Measurements from ENCODE around the gene BMF. TPM values are rescaled to one million over a fixed set of nuclear protein-coding genes. Genes with fewer than 3 reads are reported as not detected.

The BMF gene
- total and polyA plus RNA-seq, 2 experiments from 2014 or later: 15.9 to 41.8 TPM

GRCh38 chr15:40048926-40049475 lies 59.7 kb downstream of the BMF start:
- Histone ChIP-seq H3K4me1 (ENCODE audit: insufficient read depth) (peaks cover 29% of the 10 kb centered on the region), H3K27ac (peak overlapping the region; percentile 8), H3K4me3 (no peak overlapping the region), H2AFZ (no peak overlapping the region), H4K20me1 (ENCODE audit: insufficient read depth, poor library complexity, severe bottlenecking) (no peaks in the 10 kb centered on the region), H3K9me2 (replicated peaks; ENCODE audit: insufficient read depth) (no peaks in the 10 kb centered on the region), H3K4me2 (no peak overlapping the region), H3K36me3 (replicated peaks; ENCODE audit: insufficient read depth, low read depth) (no peaks in the 10 kb centered on the region), H3K27me3 (no peaks in the 10 kb centered on the region), H3K9me3 (ENCODE audit: low read depth) (no peaks in the 10 kb centered on the region), H3K79me2 (no peaks in the 10 kb centered on the region)
- TF ChIP-seq EZH2 (IDR thresholded peaks at IDR 0.05; ENCODE audit: borderline replicate concordance) (no peak), EZH2phosphoT487 (IDR thresholded peaks at IDR 0.05; ENCODE audit: low read depth, severe bottlenecking, unreplicated experiment) (no peak), CTCF (IDR thresholded peaks at IDR 0.05; ENCODE audit: poor library complexity) (no peak)
- DNase-seq (ENCODE audit: low spot score): no peak
- WGBS (ENCODE audit: low lambda C conversion rate, missing lambda C conversion rate): 90% methylated on average over 3 of the region's 3 CpGs

DNA sequence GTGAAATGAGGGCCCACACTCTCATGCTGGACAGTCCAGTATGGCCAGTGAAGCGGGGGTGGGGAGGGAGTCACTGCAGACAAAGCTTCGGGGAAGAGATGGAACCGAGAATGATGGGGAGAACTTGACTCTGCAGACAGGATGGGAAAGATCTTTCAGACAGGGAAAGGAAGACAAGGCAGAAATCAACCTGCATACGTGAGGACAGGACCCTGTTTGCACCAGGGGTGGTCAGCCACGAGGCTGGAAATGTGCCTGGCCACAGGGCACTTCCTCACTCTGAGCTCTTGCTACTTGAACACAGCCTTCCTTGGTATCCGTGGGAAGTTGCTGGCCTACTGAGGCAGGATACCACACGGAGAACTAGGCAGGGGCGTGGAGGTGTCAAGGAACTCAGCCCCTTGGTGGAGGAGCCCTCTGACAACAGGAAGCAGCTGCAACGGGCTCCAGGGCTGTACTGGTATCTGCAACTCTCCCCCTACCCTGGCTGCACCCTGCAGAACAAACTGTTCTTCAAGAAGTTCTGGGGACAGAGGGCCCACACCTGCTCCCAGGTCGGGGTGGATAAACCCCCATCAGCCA lies 60.4 kb downstream of the BMF start:
- WGBS (ENCODE audit: low lambda C conversion rate, missing lambda C conversion rate): 69% methylated on average over 10 of the region's 10 CpGs
- no peaks in the 10 kb centered on the region for H3K9me3 ChIP-seq (ENCODE audit: low read depth)
- no peak for TF ChIP-seq CTCF (IDR thresholded peaks at IDR 0.05; ENCODE audit: poor library complexity)
- TF ChIP-seq EZH2phosphoT487 (IDR thresholded peaks at IDR 0.05; ENCODE audit: low read depth, severe bottlenecking, unreplicated experiment): no peak
- no peak for TF ChIP-seq EZH2 (IDR thresholded peaks at IDR 0.05; ENCODE audit: borderline replicate concordance)
- no peaks in the 10 kb centered on the region for H3K27me3 ChIP-seq
- no peak overlapping the region for H3K4me2 ChIP-seq
- peaks cover 25% of the 10 kb centered on the region for H3K4me1 ChIP-seq (ENCODE audit: insufficient read depth)
- H3K79me2 ChIP-seq: no peaks in the 10 kb centered on the region
- H3K36me3 ChIP-seq (replicated peaks; ENCODE audit: insufficient read depth, low read depth): no peaks in the 10 kb centered on the region
- DNase-seq (ENCODE audit: low spot score): no peak
- no peak overlapping the region for H2AFZ ChIP-seq
- peak overlapping the region; percentile 52 for H3K27ac ChIP-seq
- H4K20me1 ChIP-seq (ENCODE audit: insufficient read depth, poor library complexity, severe bottlenecking): no peaks in the 10 kb centered on the region
- no peaks in the 10 kb centered on the region for H3K9me2 ChIP-seq (replicated peaks; ENCODE audit: insufficient read depth)
- H3K4me3 ChIP-seq: no peak overlapping the region

DNA sequence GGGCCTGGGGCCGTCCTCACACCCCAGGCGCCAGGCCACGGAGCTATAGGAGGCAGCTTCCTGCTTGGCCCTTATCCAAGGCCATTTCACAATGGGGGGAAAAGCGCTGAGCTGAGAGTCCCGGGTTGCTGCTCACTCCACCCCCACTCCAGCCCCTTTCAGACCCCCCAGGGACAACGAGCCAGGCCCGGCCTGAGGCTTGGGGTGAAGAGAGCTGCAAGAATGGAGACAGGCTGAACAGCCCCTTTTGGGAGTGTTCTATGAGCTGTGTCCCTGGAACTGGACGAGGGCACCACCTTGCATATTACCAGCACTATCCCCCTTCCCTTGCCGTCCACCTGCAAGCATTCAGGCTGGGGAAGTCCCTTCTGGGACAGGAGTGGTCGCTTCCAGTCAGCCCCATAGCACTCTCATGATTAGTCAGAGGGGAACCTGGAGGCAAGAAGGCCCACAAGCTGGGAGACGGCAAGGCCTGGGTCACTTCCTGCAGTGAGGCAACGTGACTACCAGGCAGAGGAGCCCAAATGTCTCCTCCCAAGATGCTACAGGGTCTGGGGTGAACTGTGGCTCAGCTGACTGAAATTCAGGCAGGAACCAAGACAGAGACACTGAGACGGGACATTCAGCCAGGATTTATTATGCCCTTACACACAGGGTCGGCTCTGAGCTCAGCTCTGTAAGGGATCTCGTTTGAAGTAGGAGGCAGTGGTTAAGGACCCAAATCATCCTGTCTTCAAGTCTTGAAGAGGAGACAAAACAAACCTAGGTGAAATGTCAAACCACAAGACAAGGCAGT lies 61.1 kb downstream of the BMF start:
- 50% methylated on average over 15 of the region's 15 CpGs for WGBS (ENCODE audit: low lambda C conversion rate, missing lambda C conversion rate)
- Histone ChIP-seq H3K9me2 (replicated peaks; ENCODE audit: insufficient read depth) (no peaks in the 10 kb centered on the region), H3K4me2 (no peak overlapping the region)

More for the DNA sequence above, 61.1 kb downstream of the BMF start:
- no peaks in the 10 kb centered on the region for H3K27me3 ChIP-seq
- H3K9me3 ChIP-seq (ENCODE audit: low read depth): no peaks in the 10 kb centered on the region
- H3K27ac ChIP-seq: peak overlapping the region; percentile 52
- H3K4me1 ChIP-seq (ENCODE audit: insufficient read depth): peaks cover 25% of the 10 kb centered on the region
- DNase-seq (ENCODE audit: low spot score): peak; percentile 58
- H2AFZ ChIP-seq: no peak overlapping the region
- no peak overlapping the region for H3K4me3 ChIP-seq
- no peaks in the 10 kb centered on the region for H4K20me1 ChIP-seq (ENCODE audit: insufficient read depth, poor library complexity, severe bottlenecking)
- no peaks in the 10 kb centered on the region for H3K79me2 ChIP-seq
- no peaks in the 10 kb centered on the region for H3K36me3 ChIP-seq (replicated peaks; ENCODE audit: insufficient read depth, low read depth)
- TF ChIP-seq CTCF (IDR thresholded peaks at IDR 0.05; ENCODE audit: poor library complexity) (no peak), EZH2phosphoT487 (IDR thresholded peaks at IDR 0.05; ENCODE audit: low read depth, severe bottlenecking, unreplicated experiment) (no peak), EZH2 (IDR thresholded peaks at IDR 0.05; ENCODE audit: borderline replicate concordance) (no peak)

All from hepatocyte (in vitro differentiated cells).